H1 (cell line): ENCODE results near the gene KCNH8. TPM values are rescaled to one million over a fixed set of nuclear protein-coding genes. Genes with fewer than 3 reads are reported as not detected.

Source experiments
- CTCF ChIA-PET: fragments of 300-600 bp; sonication (Branson Sonifier 250); formaldehyde crosslinking; loops from one replicate; lab custom pipeline; 2021; ENCODE audit not compliant: partially characterized antibody; lab: Charles Lee
- POLR2A ChIA-PET: fragments of 300-600 bp; sonication (Branson Sonifier 250); formaldehyde crosslinking; loops from one replicate; lab custom pipeline; 2021; ENCODE audit warnings: inconsistent platforms; ENCODE audit not compliant: partially characterized antibody; lab: Charles Lee
- DNase-seq, 2 experiments: peaks; one replicate each; pipeline versions ENCODE4 v3.0.0 to v3.0.0-alpha.2; 2010 to 2022; ENCODE audit warnings: low spot score in 2 of 2, low read depth in 1 of 2, mixed read lengths in 1 of 2
- FAIRE-seq: peaks from 2 replicates; lab custom pipeline; 2011; peaks lifted over from hg19 to GRCh38; lab: Jason Lieb, UNC
- H2AFZ ChIP-seq: 2 replicates; pipeline ENCODE4 v1.8.1; 2012; ENCODE audit warnings: low read length, inconsistent platforms
- H2AK5ac ChIP-seq: 2 replicates; pipeline ENCODE4 v1.6.1; 2013; ENCODE audit warnings: low read depth, low read length
- H2BK120ac ChIP-seq: replicated peaks from 2 replicates; pipeline ENCODE3; 2013; ENCODE audit warnings: low read depth, low read length, inconsistent platforms
- H2BK12ac ChIP-seq: 2 replicates; pipeline ENCODE4 v1.6.1; 2013; ENCODE audit warnings: low read depth, low read length
- H2BK15ac ChIP-seq: 2 replicates; pipeline ENCODE4 v1.6.1; 2013; ENCODE audit warnings: low read length
- H2BK20ac ChIP-seq: 2 replicates; pipeline ENCODE4 v1.6.1; 2013; ENCODE audit warnings: low read length
- H2BK5ac ChIP-seq: 2 replicates; pipeline ENCODE4 v1.6.1; 2013; ENCODE audit warnings: low read depth, low read length
- H3K14ac ChIP-seq: 2 replicates; pipeline ENCODE4 v1.6.1; 2013; ENCODE audit warnings: inconsistent platforms; ENCODE audit not compliant: insufficient read length
- H3K18ac ChIP-seq: 2 replicates; pipeline ENCODE4 v1.6.1; 2013; ENCODE audit warnings: low read length; ENCODE audit errors: extremely low read depth
- H3K23ac ChIP-seq: 2 replicates; pipeline ENCODE4 v1.6.1; 2013; ENCODE audit warnings: inconsistent platforms; ENCODE audit not compliant: insufficient read length
- H3K23me2 ChIP-seq: 2 replicates; pipeline ENCODE4 v1.6.1; 2013; ENCODE audit warnings: low read depth, low read length
- H3K27ac ChIP-seq: 2 replicates; pipeline ENCODE4 v1.6.1; 2011; ENCODE audit warnings: low read depth, low read length, inconsistent platforms
- H3K27me3 ChIP-seq, 4 experiments: replicated peaks in 1 of 4; 1 replicate in 1 of 4; 2 replicates in 3 of 4; pipeline versions ENCODE4 v1.6.1 to v1.8.1; 2011 to 2013; ENCODE audit warnings: low read length in 3 of 4, mild to moderate bottlenecking in 3 of 4, inconsistent platforms in 2 of 4, mixed read lengths in 2 of 4, moderate library complexity in 1 of 4; ENCODE audit not compliant: control insufficient read depth in 3 of 4, insufficient read depth in 3 of 4; ENCODE audit errors: extremely low read depth in 1 of 4
- H3K36me3 ChIP-seq, 4 experiments: 2 replicates each; pipeline versions ENCODE4 v1.6.1 to v1.8.1; 2011 to 2013; ENCODE audit warnings: mild to moderate bottlenecking in 4 of 4, low read length in 3 of 4, moderate library complexity in 2 of 4, control low read depth in 1 of 4, inconsistent platforms in 1 of 4; ENCODE audit not compliant: insufficient read depth in 4 of 4, control insufficient read depth in 2 of 4
- H3K4ac ChIP-seq: replicated peaks from 2 replicates; pipeline ENCODE3; 2013; ENCODE audit warnings: low read length, low read depth, mixed read lengths, inconsistent platforms; ENCODE audit not compliant: insufficient read length
- H3K4me1 ChIP-seq, 4 experiments: replicated peaks in 1 of 4; 1 replicate in 1 of 4; 2 replicates in 3 of 4; pipeline versions ENCODE4 v1.6.1 to v1.8.1; 2011 to 2013; ENCODE audit warnings: low read length in 3 of 4, inconsistent platforms in 2 of 4, mixed read lengths in 1 of 4; ENCODE audit not compliant: insufficient read depth in 4 of 4, control insufficient read depth in 3 of 4
- H3K4me2 ChIP-seq, 2 experiments: 2 replicates each; pipeline versions ENCODE4 v1.6.1 to v1.8.1; 2011 to 2013; ENCODE audit warnings: low read depth in 2 of 2, low read length in 2 of 2, control low read depth in 1 of 2, inconsistent platforms in 1 of 2, mild to moderate bottlenecking in 1 of 2; ENCODE audit not compliant: insufficient read depth in 1 of 2
- H3K4me3 ChIP-seq, 4 experiments: fragments of 200-600, 300-600 bp in 1 of 4; sonication (generic), shearing (Covaris generic), sonication (Bioruptor Twin) in 1 of 4; 2 replicates each; pipeline versions ENCODE4 v1.5.1 to v1.8.1; 2011 to 2016; ENCODE audit warnings: low read length in 4 of 4, low read depth in 3 of 4, control low read depth in 2 of 4, inconsistent platforms in 2 of 4, mild to moderate bottlenecking in 2 of 4, mixed read lengths in 1 of 4, moderate library complexity in 1 of 4; ENCODE audit not compliant: insufficient read depth in 2 of 4; ENCODE audit errors: extremely low read depth in 1 of 4
- H3K56ac ChIP-seq: replicated peaks from 2 replicates; pipeline ENCODE3; 2013; ENCODE audit warnings: low read depth, mild to moderate bottlenecking, mixed read lengths, low read length, inconsistent platforms; ENCODE audit not compliant: insufficient read length
- H3K79me1 ChIP-seq: 2 replicates; pipeline ENCODE4 v1.6.1; 2013; ENCODE audit warnings: low read depth, low read length, control low read depth
- H3K79me2 ChIP-seq, 2 experiments: 2 replicates each; pipeline versions ENCODE4 v1.6.1 to v1.8.1; 2012 to 2013; ENCODE audit warnings: low read length in 2 of 2, mild to moderate bottlenecking in 2 of 2, inconsistent platforms in 1 of 2; ENCODE audit not compliant: insufficient read depth in 2 of 2, control insufficient read depth in 1 of 2
- H3K9ac ChIP-seq, 4 experiments: replicated peaks in 1 of 4; 1 replicate in 1 of 4; 2 replicates in 3 of 4; pipeline versions ENCODE4 v1.6.1 to v1.8.1; 2011 to 2013; ENCODE audit warnings: low read depth in 3 of 4, low read length in 3 of 4, control low read depth in 2 of 4, mild to moderate bottlenecking in 2 of 4, moderate library complexity in 2 of 4, inconsistent platforms in 1 of 4; ENCODE audit errors: extremely low read depth in 1 of 4
- H3K9me3 ChIP-seq, 2 experiments: 2 replicates each; pipeline versions ENCODE4 v1.6.1 to v1.8.1; 2012 to 2013; ENCODE audit warnings: mild to moderate bottlenecking in 2 of 2, moderate library complexity in 2 of 2, control low read depth in 1 of 2, inconsistent platforms in 1 of 2, low read depth in 1 of 2, low read length in 1 of 2, mixed read lengths in 1 of 2; ENCODE audit not compliant: insufficient read depth in 2 of 2
- H4K20me1 ChIP-seq, 2 experiments: replicated peaks in 1 of 2; 2 replicates each; pipeline versions ENCODE3 to v1.8.1; 2011 to 2013; ENCODE audit warnings: inconsistent platforms in 2 of 2, low read length in 2 of 2, mild to moderate bottlenecking in 1 of 2; ENCODE audit not compliant: insufficient read depth in 2 of 2, control insufficient read depth in 1 of 2
- H4K5ac ChIP-seq: 2 replicates; pipeline ENCODE4 v1.6.1; 2013; ENCODE audit warnings: low read length, low read depth, mixed read lengths, inconsistent platforms; ENCODE audit not compliant: insufficient read length
- H4K8ac ChIP-seq: 2 replicates; pipeline ENCODE4 v1.8.0; 2013; ENCODE audit warnings: mild to moderate bottlenecking, moderate library complexity, low read length, inconsistent platforms; ENCODE audit not compliant: insufficient read depth; ENCODE audit errors: extremely low read depth
- H4K91ac ChIP-seq: replicated peaks from 2 replicates; pipeline ENCODE3; 2013; ENCODE audit warnings: low read length, mixed read lengths, inconsistent platforms; ENCODE audit not compliant: insufficient read length
- CEBPB ChIP-seq: IDR thresholded peaks from 2 replicates; pipeline ENCODE4 v1.6.1; 2012; ENCODE audit warnings: low read depth, low read length
- GTF2F1 ChIP-seq: IDR thresholded peaks from 2 replicates; pipeline ENCODE4 v1.6.1; 2012; ENCODE audit warnings: low read depth, low read length, improper control_type of control experiment, borderline replicate concordance
- HDAC2 ChIP-seq, 2 experiments: fragments of 300-600 bp in 1 of 2; sonication (generic) in 1 of 2; IDR thresholded peaks; 2 replicates each; pipeline ENCODE4 v1.6.1; 2011 to 2012; ENCODE audit warnings: low read depth in 2 of 2, low read length in 2 of 2, mild to moderate bottlenecking in 2 of 2, moderate library complexity in 2 of 2, borderline replicate concordance in 1 of 2, inconsistent platforms in 1 of 2
- JUN ChIP-seq: IDR thresholded peaks from 2 replicates; pipeline ENCODE4 v1.6.1; 2011; ENCODE audit warnings: low read depth, mild to moderate bottlenecking, improper control_type of control experiment, low read length
- KDM1A ChIP-seq: fragments of 200-600, 300-600 bp; sonication (generic); IDR thresholded peaks from 2 replicates; pipeline ENCODE4 v1.7.1; 2016; ENCODE audit warnings: mild to moderate bottlenecking, low read length, borderline replicate concordance
- KDM5A ChIP-seq: fragments of 200-600 bp; IDR thresholded peaks from 2 replicates; pipeline ENCODE4 v1.7.1; 2012; ENCODE audit warnings: mild to moderate bottlenecking, low read length, inconsistent platforms, mixed read lengths
- TAF7 ChIP-seq: optimal IDR thresholded peaks from 2 replicates; pipeline ENCODE3; 2011; ENCODE audit warnings: low read depth, mild to moderate bottlenecking, inconsistent platforms, low read length, moderate library complexity, borderline replicate concordance
- WGBS, 2 experiments: shearing (Covaris generic) in 1 of 2; methylation state at CpG; one replicate each; pipeline versions ENCODE4 v1.1.6 to v1.1.7; 2013 to 2015; ENCODE audit warnings: low lambda C conversion rate in 2 of 2, mixed read lengths in 2 of 2, inconsistent platforms in 1 of 2, low coverage in 1 of 2, missing lambda C conversion rate in 1 of 2; ENCODE audit not compliant: insufficient replicate concordance in 2 of 2, insufficient coverage in 1 of 2, insufficient read length in 1 of 2; ENCODE audit errors: extremely low coverage in 1 of 2, missing lambda C conversion rate in 1 of 2; 5-methylcytosine and 5-hydroxymethylcytosine counted together
- polyA plus RNA-seq, 7 experiments: library from polyadenylated mRNA; depleted of rRNA in 3 of 7; stranded (reverse) in 5 of 7; unstranded in 2 of 7; fragments of >200 nt in 5 of 7; fragments of 200-250 nt in 2 of 7; gene quantifications; 1 replicate in 5 of 7; 2 replicates in 1 of 7; 4 replicates in 1 of 7; pipeline versions ENCODE4 v1.2.1 to v1.2.3, GENCODE V29; 2011 to 2013; ENCODE audit warnings: missing spikeins in 2 of 7, mixed read lengths in 2 of 7
- total RNA-seq: library from RNA; stranded (reverse); fragmentation: NEBNext Ultra II Directional; extraction: Animal tissue kit (Norgen Biotek cat#: 25700); gene quantifications from 2 replicates; pipeline ENCODE4 v1.2.1, GENCODE V29; 2021
- TF ChIP-seq, protein P1 (sequence below): IDR thresholded peaks from 2 replicates; pipeline ENCODE4 v1.6.1; 2012; ENCODE audit warnings: low read length, inconsistent platforms

The KCNH8 gene
- total and polyA plus RNA-seq, 2 of the 8 experiments (the other 6 are each of a cell fraction or from before 2014, with no cell fraction given): 2.2 to 2.4 TPM

DNA sequence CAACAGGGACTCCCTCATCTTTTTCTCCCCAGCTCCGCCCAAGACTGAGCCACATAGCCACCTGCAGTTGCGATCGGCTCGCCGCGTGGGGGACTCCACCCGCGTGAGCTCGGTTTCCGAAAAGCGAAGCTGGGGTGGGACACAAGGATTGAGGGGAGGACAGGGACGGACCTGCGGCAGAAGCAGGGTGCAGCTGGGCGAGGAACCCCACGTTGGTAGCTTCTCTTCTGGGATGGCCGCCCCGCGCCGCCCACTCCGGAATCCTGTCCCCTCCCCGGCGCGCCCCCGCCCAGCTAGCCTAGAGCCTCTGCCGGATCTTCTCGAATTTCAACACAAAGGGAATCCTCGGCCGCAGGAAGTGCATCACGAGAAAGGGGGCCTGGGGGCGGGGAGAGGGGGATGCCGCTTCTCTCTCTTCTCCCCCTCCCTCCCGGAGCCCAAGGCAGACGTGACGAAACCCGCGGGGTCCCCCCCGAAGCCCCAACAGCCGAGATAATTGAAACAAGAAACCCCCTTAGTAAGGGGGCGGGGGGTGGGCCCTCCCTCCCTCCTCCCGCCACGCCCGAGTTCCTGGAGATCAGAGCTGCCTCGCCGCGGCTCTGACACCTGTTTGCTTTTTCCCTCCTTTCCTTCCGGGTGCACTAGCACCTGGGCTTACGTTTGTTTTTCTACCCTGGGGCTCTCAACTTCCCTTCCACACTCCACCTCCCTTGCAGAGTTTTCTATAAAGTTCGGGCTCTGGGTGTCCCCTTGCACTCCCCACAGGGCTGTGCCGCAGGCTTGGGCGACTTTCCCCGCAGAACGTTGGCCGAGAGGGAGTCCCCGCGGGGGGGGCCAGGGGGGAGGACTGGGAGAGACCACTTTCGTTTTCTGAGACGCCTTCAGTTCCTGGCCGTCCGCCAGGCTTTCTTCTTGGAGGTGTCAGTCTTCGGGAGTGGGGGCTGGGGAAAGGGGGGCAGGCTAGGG, 1.3 kb upstream of the KCNH8 start:
- POLR2A ChIA-PET: interaction anchor here (1.0 to 1.9 kb wide), 8 partner anchors 10 to 120 kb away, joined by 3 to 6 read pairs (median 4); no protein-coding TSS in a partner anchor
- Histone ChIP-seq H2BK5ac (peak overlapping the region; percentile 93), H3K4ac (peak overlapping the region; percentile 87), H3K14ac (peak overlapping the region; percentile 85), H4K5ac (peak overlapping the region; percentile 93), H3K56ac (peak overlapping the region; percentile 97), H3K79me2 (peaks cover 0 to 9% of the 10 kb centered on the region in 2 experiments; a peak in 2 of 4 replicates), H3K23ac (no peak overlapping the region), H3K4me3 (peak overlapping the region; percentile 73 to 100 (median 88)), H2BK12ac (no peak overlapping the region), H3K4me1 (peaks cover 0 to 9% (median 0%) of the 10 kb centered on the region in 4 experiments; a peak in 2 of 7 replicates), H2BK20ac (no peak overlapping the region), H3K9me3 (no peaks in the 10 kb centered on the region), H4K91ac (peak overlapping the region; percentile 98), H3K36me3 (no peaks in the 10 kb centered on the region), H2AFZ (peak overlapping the region; percentile 66; the same call in 1 of the 2 replicates), H3K4me2 (peak overlapping the region; percentile 88 to 97), H2AK5ac (no peak overlapping the region; the same call in 1 of the 2 replicates), H2BK120ac (peak overlapping the region; percentile 80), H3K79me1 (no peaks in the 10 kb centered on the region), H3K18ac (peak overlapping the region; percentile 95), H3K27ac (peak overlapping the region; percentile 78; the same call in 1 of the 2 replicates), H3K9ac (peak overlapping the region; percentile 63 to 92 (median 87)), H2BK15ac (no peak overlapping the region), H4K20me1 (no peaks in the 10 kb centered on the region), H4K8ac (peak overlapping the region; percentile 94), H3K23me2 (peaks cover 14% of the 10 kb centered on the region), H3K27me3 (peaks cover 0 to 6% (median under 1%) of the 10 kb centered on the region in 4 experiments; a peak in 1 of 7 replicates)
- peak; percentile 75 to 87 for DNase-seq
- WGBS, 2 experiments: 2% methylated on average over 36 of the region's 60 CpGs; no CpG with 5 or more reads in 1 of the 2 experiments
- CTCF ChIA-PET: interaction anchor here (0.7 to 1.4 kb wide), 5 partner anchors 11 to 85 kb away, joined by 3 to 5 read pairs (median 4); no protein-coding TSS in a partner anchor
- FAIRE-seq: no peak
- TF ChIP-seq JUN (no peak), HDAC2 (IDR thresholded peaks at IDR 0.05; ENCODE audit: borderline replicate concordance in 1 of 2, low read depth in 2 of 2, low read length in 2 of 2) (peak in 1 of 2 experiments; percentile 56; a peak in 1 of 4 replicates), KDM1A (no peak), CEBPB (no peak; the same call in 1 of the 2 replicates), TAF7 (no peak), GTF2F1 (no peak), KDM5A (no peak)
- TF ChIP-seq, protein P1, sequence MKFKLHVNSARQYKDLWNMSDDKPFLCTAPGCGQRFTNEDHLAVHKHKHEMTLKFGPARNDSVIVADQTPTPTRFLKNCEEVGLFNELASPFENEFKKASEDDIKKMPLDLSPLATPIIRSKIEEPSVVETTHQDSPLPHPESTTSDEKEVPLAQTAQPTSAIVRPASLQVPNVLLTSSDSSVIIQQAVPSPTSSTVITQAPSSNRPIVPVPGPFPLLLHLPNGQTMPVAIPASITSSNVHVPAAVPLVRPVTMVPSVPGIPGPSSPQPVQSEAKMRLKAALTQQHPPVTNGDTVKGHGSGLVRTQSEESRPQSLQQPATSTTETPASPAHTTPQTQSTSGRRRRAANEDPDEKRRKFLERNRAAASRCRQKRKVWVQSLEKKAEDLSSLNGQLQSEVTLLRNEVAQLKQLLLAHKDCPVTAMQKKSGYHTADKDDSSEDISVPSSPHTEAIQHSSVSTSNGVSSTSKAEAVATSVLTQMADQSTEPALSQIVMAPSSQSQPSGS: no peak
